ENCODE measurements around the gene ARRB1. TPM values are rescaled to one million over a fixed set of nuclear protein-coding genes. Genes with fewer than 3 reads are reported as not detected.

Gene ARRB1
- total and polyA plus RNA-seq, 10 of the 15 experiments (the other 5 are each of a cell fraction or from before 2014, with no cell fraction given): 0.39 to 12.9 (median 1.7) TPM

DNA sequence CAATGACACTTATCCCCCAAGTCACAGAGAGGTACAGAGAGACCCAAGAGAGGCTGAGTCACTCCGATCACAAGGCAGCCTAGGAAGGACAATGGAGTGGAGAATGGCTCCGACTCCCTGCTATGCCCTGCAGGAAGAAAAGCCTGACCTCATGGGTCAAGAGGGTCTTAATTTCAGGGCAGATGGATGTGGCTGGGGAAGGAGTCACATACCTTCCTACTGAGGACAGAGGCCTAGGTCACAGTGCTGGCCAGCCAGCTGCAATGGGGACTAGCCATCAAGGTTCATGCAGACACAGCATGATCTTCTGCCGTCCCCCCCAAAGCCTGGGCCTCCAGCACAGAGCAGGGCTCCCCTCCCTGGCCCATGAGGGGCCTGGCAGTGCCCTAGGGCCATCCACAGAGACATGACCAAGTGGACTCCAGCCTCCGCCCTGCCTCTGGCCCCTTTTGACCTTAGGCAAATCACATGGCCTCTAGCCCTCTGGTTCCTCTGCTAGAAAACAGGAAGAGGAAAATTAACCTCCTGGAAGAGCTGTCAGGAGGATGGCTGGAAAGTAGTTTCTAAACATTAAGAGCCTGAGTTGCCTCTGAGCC, 1.8 kb downstream of the ARRB1 start:
- POLR2A ChIA-PET: interaction anchor here (0.6 to 2.2 kb wide), 3 partner anchors 9 to 399 kb away, joined by 3 to 8 read pairs (median 3); no protein-coding TSS in a partner anchor
- DNase-seq (ENCODE audit: low read depth, low spot score) (no peak), ATAC-seq (no peak), FAIRE-seq (no peak)
- SMC1A ChIA-PET (ENCODE audit: uncharacterized antibody, unreplicated experiment): interaction anchor here (1.1 to 1.9 kb wide), 3 partner anchors 9 to 17 kb away, joined by 4 to 11 read pairs (median 5); no protein-coding TSS in a partner anchor
- Histone ChIP-seq H3K27me3 (replicated peaks in 1 of 2; ENCODE audit: control insufficient read depth in 2 of 2, insufficient read depth in 2 of 2, low read length in 1 of 2) (peaks cover 0 to 4% of the 10 kb centered on the region in 2 experiments; a peak in 1 of 4 replicates), H3K36me3 (ENCODE audit: control insufficient read depth in 2 of 2, insufficient read depth in 2 of 2, low read length in 1 of 2) (no peaks in the 10 kb centered on the region), H3K4me3 (peak overlapping the region; percentile 7; the same call in 1 of the 2 replicates), H3K9ac (ENCODE audit: control insufficient read depth, insufficient read depth, low read length) (no peak overlapping the region), H3K9me3 (replicated peaks; ENCODE audit: control insufficient read depth, insufficient read depth, low read length) (no peaks in the 10 kb centered on the region), H3K79me2 (ENCODE audit: control insufficient read depth, insufficient read depth, low read length) (peaks cover 32% of the 10 kb centered on the region), H4K20me1 (ENCODE audit: control insufficient read depth, insufficient read depth) (no peaks in the 10 kb centered on the region), H2AFZ (ENCODE audit: control insufficient read depth, low read depth, low read length) (no peak overlapping the region), H3K4me1 (ENCODE audit: control insufficient read depth, insufficient read depth, low read length) (peaks cover 34% of the 10 kb centered on the region), H3K4me2 (ENCODE audit: control insufficient read depth, insufficient read depth) (peak overlapping the region; percentile 47), H3K27ac (ENCODE audit: control insufficient read depth, insufficient read depth) (no peak overlapping the region)
- WGBS (ENCODE audit: insufficient coverage, insufficient replicate concordance, low lambda C conversion rate, missing lambda C conversion rate): 64% methylated on average over 4 of the region's 4 CpGs
- in situ Hi-C loops (cut with MboI) (no loop called here), intact Hi-C loops (cut with micrococcal nuclease; ENCODE audit: unreplicated experiment) (no loop called here)
- CTCF ChIA-PET: interaction anchor here (0.7 to 2.8 kb wide), 5 partner anchors 9 to 39 kb away, joined by 3 to 25 read pairs (median 4); no protein-coding TSS in a partner anchor
- TF ChIP-seq SPI1 (IDR thresholded peaks at IDR 0.05; ENCODE audit: borderline replicate concordance, insufficient read depth, low read depth, low read length) (peak; percentile 29; the same call in 1 of the 2 replicates), NR2F1 (conservative IDR thresholded peaks at IDR 0.05) (0 out of 2 replicates have a peak, but pooled peaks have one; percentile 35), IRF4 (IDR thresholded peaks at IDR 0.05; ENCODE audit: low read depth, low read length) (no peak)
- RAD21 ChIA-PET (ENCODE audit: unreplicated experiment): interaction anchor here (1.1 to 3.1 kb wide), 3 partner anchors 9 to 33 kb away, joined by 3 to 10 read pairs (median 5); no protein-coding TSS in a partner anchor
- no TSS peak for BruUV-seq (replicated peaks)

GRCh38 chr11:75347781-75348566, 3.5 kb downstream of the ARRB1 start:
- ChIA-PET POLR2A (interaction anchor here (0.5 to 1.2 kb wide), 2 partner anchors 183 to 1499 kb away, joined by 3 to 5 read pairs; no protein-coding TSS in a partner anchor), RAD21 (ENCODE audit: unreplicated experiment) (no interaction called here), SMC1A (ENCODE audit: uncharacterized antibody, unreplicated experiment) (interaction anchor here (0.6 to 1.5 kb wide), 2 partner anchors 65 to 132 kb away, joined by 3 read pairs; no protein-coding TSS in a partner anchor), CTCF (interaction anchor here (1.2 kb wide), 1 partner anchor 36 kb away, joined by 3 read pairs; no protein-coding TSS in a partner anchor)
- Histone ChIP-seq H3K36me3 (ENCODE audit: control insufficient read depth in 2 of 2, insufficient read depth in 2 of 2, low read length in 1 of 2) (no peaks in the 10 kb centered on the region), H2AFZ (ENCODE audit: control insufficient read depth, low read depth, low read length) (no peak overlapping the region), H3K27me3 (replicated peaks in 1 of 2; ENCODE audit: control insufficient read depth in 2 of 2, insufficient read depth in 2 of 2, low read length in 1 of 2) (peaks cover 0 to 4% of the 10 kb centered on the region in 2 experiments; a peak in 1 of 4 replicates), H3K27ac (ENCODE audit: control insufficient read depth, insufficient read depth) (no peak overlapping the region), H3K9ac (ENCODE audit: control insufficient read depth, insufficient read depth, low read length) (no peak overlapping the region), H3K9me3 (replicated peaks; ENCODE audit: control insufficient read depth, insufficient read depth, low read length) (no peaks in the 10 kb centered on the region), H4K20me1 (ENCODE audit: control insufficient read depth, insufficient read depth) (no peaks in the 10 kb centered on the region), H3K4me2 (ENCODE audit: control insufficient read depth, insufficient read depth) (no peak overlapping the region), H3K4me3 (no peak overlapping the region), H3K79me2 (ENCODE audit: control insufficient read depth, insufficient read depth, low read length) (peaks cover 35% of the 10 kb centered on the region), H3K4me1 (ENCODE audit: control insufficient read depth, insufficient read depth, low read length) (peaks cover 37% of the 10 kb centered on the region)
- TSS peak; percentile 30 for BruUV-seq (replicated peaks)
- TF ChIP-seq FOS (IDR thresholded peaks at IDR 0.05; ENCODE audit: borderline replicate concordance, extremely low read depth, insufficient read length): no peak
- WGBS (ENCODE audit: insufficient coverage, insufficient replicate concordance, low lambda C conversion rate, missing lambda C conversion rate): 31% methylated on average over 8 of the region's 8 CpGs
- DNase-seq (ENCODE audit: low read depth, low spot score): no peak
- no peak for ATAC-seq
- intact Hi-C loops (cut with micrococcal nuclease; ENCODE audit: unreplicated experiment): no loop called here
- in situ Hi-C loops (cut with MboI): no loop called here
- FAIRE-seq: no peak

All from GM12878 (cell line).